Naive B cell (primary cell): ENCODE measurements around the gene KLHL30. TPM values are rescaled to one million over a fixed set of nuclear protein-coding genes. Genes with fewer than 3 reads are reported as not detected.

Experiments used
- ATAC-seq, 2 donors: fragments of 150-1000 bp; cut with Tn5 transposase; 2 replicates each; pipeline ENCODE4 v1.10.0; 2021; ENCODE audit warnings: low read depth in 2 of 2, mild to moderate bottlenecking in 2 of 2, moderate library complexity in 2 of 2
- DNase-seq: peaks from one replicate; pipeline ENCODE4 v3.0.0; 2022
- H3K27ac Mint-ChIP-seq, 6 donors: one replicate each; pipeline ENCODE4 v1.8.0; 2020 to 2022; ENCODE audit warnings: mild to moderate bottlenecking in 6 of 6, mixed read lengths in 6 of 6, moderate library complexity in 5 of 6, inconsistent platforms in 2 of 6
- H3K27me3 Mint-ChIP-seq, 3 donors: one replicate each; pipeline ENCODE4 v1.8.0; 2021 to 2022; ENCODE audit warnings: mixed read lengths in 3 of 3, mild to moderate bottlenecking in 1 of 3
- H3K36me3 Mint-ChIP-seq, 2 donors: one replicate each; pipeline ENCODE4 v1.8.0; 2020 to 2022; ENCODE audit warnings: mixed read lengths in 2 of 2, inconsistent platforms in 1 of 2, mild to moderate bottlenecking in 1 of 2
- H3K4me1 Mint-ChIP-seq, 3 donors: one replicate each; pipeline ENCODE4 v1.8.0; 2020 to 2022; ENCODE audit warnings: mixed read lengths in 3 of 3, inconsistent platforms in 1 of 3, mild to moderate bottlenecking in 1 of 3, moderate library complexity in 1 of 3
- H3K4me3 Mint-ChIP-seq, 8 donors: one replicate each; pipeline ENCODE4 v1.8.0; 2020 to 2022; ENCODE audit warnings: mild to moderate bottlenecking in 8 of 8, mixed read lengths in 8 of 8, moderate library complexity in 8 of 8, inconsistent platforms in 2 of 8
- H3K9me3 Mint-ChIP-seq, 7 donors: one replicate each; pipeline ENCODE4 v1.8.0; 2020 to 2022; ENCODE audit warnings: mixed read lengths in 7 of 7, mild to moderate bottlenecking in 5 of 7, inconsistent platforms in 2 of 7, moderate library complexity in 1 of 7
- polyA plus RNA-seq, 6 donors: library from polyadenylated mRNA; unstranded; fragments of 300-500 nt; fragmentation: Illumina TruSeq; gene quantifications; one replicate each; pipeline ENCODE4 v1.2.3, GENCODE V29; 2021; ENCODE audit warnings: low read depth in 6 of 6

Gene KLHL30
- polyA plus RNA-seq, 6 donors from 2014 or later: not detected

GRCh38 chr2:238119756-238120462, 18.6 kb upstream of the KLHL30 start:
- Mint-ChIP-seq H3K4me1 (peaks cover 0 to 5% (median 0%) of the 10 kb centered on the region in 3 donors), H3K27me3 (peaks cover 0 to 35% (median 21%) of the 10 kb centered on the region in 3 donors), H3K4me3 (no peak overlapping the region), H3K27ac (peak overlapping the region in 1 of 6 donors; percentile 22), H3K36me3 (no peaks in the 10 kb centered on the region), H3K9me3 (peaks cover 0 to 4% (median 0%) of the 10 kb centered on the region in 7 donors)
- peak in 1 of 2 donors; percentile 30 for ATAC-seq
- no peak for DNase-seq

- Mint-ChIP-seq H3K4me1 (peaks cover 0 to 5% (median 0%) of the 10 kb centered on the region in 3 donors), H3K27ac (no peak overlapping the region), H3K9me3 (peaks cover 0 to 4% (median 0%) of the 10 kb centered on the region in 7 donors), H3K4me3 (no peak overlapping the region), H3K36me3 (no peaks in the 10 kb centered on the region), H3K27me3 (peaks cover 0 to 35% (median 21%) of the 10 kb centered on the region in 3 donors)
- ATAC-seq (no peak), DNase-seq (no peak)
These were observed 17.8 kb upstream of the KLHL30 start for GRCh38 chr2:238120463-238121298.

- no peak for DNase-seq
- no peak for ATAC-seq
- H3K9me3 Mint-ChIP-seq: peaks cover 0 to 4% (median 0%) of the 10 kb centered on the region in 7 donors
- H3K27ac Mint-ChIP-seq: no peak overlapping the region
- H3K27me3 Mint-ChIP-seq: peaks cover 0 to 29% (median 21%) of the 10 kb centered on the region in 3 donors
- H3K36me3 Mint-ChIP-seq: no peaks in the 10 kb centered on the region
- H3K4me1 Mint-ChIP-seq: peaks cover 0 to 5% (median 0%) of the 10 kb centered on the region in 3 donors
- H3K4me3 Mint-ChIP-seq: no peak overlapping the region
These were observed 16.8 kb upstream of the KLHL30 start for GRCh38 chr2:238121511-238122286.

- no peak overlapping the region for H3K27ac Mint-ChIP-seq
- ATAC-seq (no peak), DNase-seq (no peak)
- H3K4me1 Mint-ChIP-seq: peaks cover 0 to 5% (median 0%) of the 10 kb centered on the region in 3 donors
- peaks cover 0 to 22% (median 17%) of the 10 kb centered on the region in 3 donors for H3K27me3 Mint-ChIP-seq
- peaks cover 0 to 3% (median 0%) of the 10 kb centered on the region in 7 donors for H3K9me3 Mint-ChIP-seq
- no peak overlapping the region for H3K4me3 Mint-ChIP-seq
- H3K36me3 Mint-ChIP-seq: no peaks in the 10 kb centered on the region
These were observed 15.9 kb upstream of the KLHL30 start for GRCh38 chr2:238122287-238123217.

- DNase-seq (no peak), ATAC-seq (no peak)
- Mint-ChIP-seq H3K4me3 (no peak overlapping the region), H3K27me3 (peaks cover 0 to 14% (median 9%) of the 10 kb centered on the region in 3 donors), H3K9me3 (no peaks in the 10 kb centered on the region), H3K36me3 (no peaks in the 10 kb centered on the region), H3K4me1 (peaks cover 0 to 5% (median 0%) of the 10 kb centered on the region in 3 donors), H3K27ac (no peak overlapping the region)
These were observed 15.1 kb upstream of the KLHL30 start for GRCh38 chr2:238123218-238123971.

- Mint-ChIP-seq H3K4me1 (peaks cover 0 to under 1% (median 0%) of the 10 kb centered on the region in 3 donors), H3K4me3 (no peak overlapping the region), H3K27ac (no peak overlapping the region), H3K27me3 (peaks cover 0 to 8% (median 3%) of the 10 kb centered on the region in 3 donors), H3K36me3 (no peaks in the 10 kb centered on the region), H3K9me3 (no peaks in the 10 kb centered on the region)
- ATAC-seq (no peak), DNase-seq (no peak)
These were observed 14.4 kb upstream of the KLHL30 start for GRCh38 chr2:238123991-238124470.

GRCh38 chr2:238124488-238125126, 13.9 kb upstream of the KLHL30 start:
- H3K4me1 Mint-ChIP-seq: no peaks in the 10 kb centered on the region
- H3K36me3 Mint-ChIP-seq: no peaks in the 10 kb centered on the region
- H3K27me3 Mint-ChIP-seq: peaks cover 0 to 3% (median 0%) of the 10 kb centered on the region in 3 donors
- H3K9me3 Mint-ChIP-seq: no peaks in the 10 kb centered on the region
- no peak overlapping the region for H3K4me3 Mint-ChIP-seq
- DNase-seq (no peak), ATAC-seq (no peak)
- H3K27ac Mint-ChIP-seq: no peak overlapping the region

- Mint-ChIP-seq H3K27ac (no peak overlapping the region), H3K9me3 (no peaks in the 10 kb centered on the region), H3K36me3 (no peaks in the 10 kb centered on the region), H3K4me3 (no peak overlapping the region), H3K27me3 (no peaks in the 10 kb centered on the region), H3K4me1 (no peaks in the 10 kb centered on the region)
- ATAC-seq (no peak), DNase-seq (no peak)
These were observed 13.2 kb upstream of the KLHL30 start for GRCh38 chr2:238125127-238125885.

- H3K27ac Mint-ChIP-seq: no peak overlapping the region
- ATAC-seq (no peak), DNase-seq (no peak)
- no peaks in the 10 kb centered on the region for H3K27me3 Mint-ChIP-seq
- no peaks in the 10 kb centered on the region for H3K9me3 Mint-ChIP-seq
- H3K4me3 Mint-ChIP-seq: no peak overlapping the region
- no peaks in the 10 kb centered on the region for H3K36me3 Mint-ChIP-seq
- H3K4me1 Mint-ChIP-seq: no peaks in the 10 kb centered on the region
These were observed 12.1 kb upstream of the KLHL30 start for GRCh38 chr2:238126338-238126737.

- Mint-ChIP-seq H3K4me1 (no peaks in the 10 kb centered on the region), H3K27me3 (no peaks in the 10 kb centered on the region), H3K27ac (no peak overlapping the region), H3K9me3 (no peaks in the 10 kb centered on the region), H3K36me3 (no peaks in the 10 kb centered on the region), H3K4me3 (no peak overlapping the region)
- DNase-seq (no peak), ATAC-seq (no peak)
These were observed 11.7 kb upstream of the KLHL30 start for GRCh38 chr2:238126775-238127164.
